K562 (cell line): ENCODE results near the gene H3-3A. TPM values are rescaled to one million over a fixed set of nuclear protein-coding genes. Genes with fewer than 3 reads are reported as not detected.

Source experiments
- C11orf30 ChIP-seq: fragments of 450-650 bp; IDR thresholded peaks from 2 replicates; pipeline ENCODE4 v1.6.1; 2016; ENCODE audit warnings: low read depth, mild to moderate bottlenecking
- CBX5 ChIP-seq: IDR thresholded peaks from 2 replicates; pipeline ENCODE4 v1.6.1; 2014; ENCODE audit warnings: low read depth, borderline replicate concordance
- DNMT1 ChIP-seq: fragments of 450-650 bp; IDR thresholded peaks from 2 replicates; pipeline ENCODE4 v1.6.1; 2016; ENCODE audit warnings: antibody characterized with exemption, mild to moderate bottlenecking
- E2F4 ChIP-seq: sonication (generic); formaldehyde crosslinking; IDR thresholded peaks from 2 replicates; pipeline ENCODE4 v1.8.0; 2022; ENCODE audit warnings: mild to moderate bottlenecking, low read depth, missing genetic modification reagents
- ETS1 ChIP-seq: conservative IDR thresholded peaks from 2 replicates; pipeline ENCODE4 v1.6.1; 2011; ENCODE audit warnings: low read depth, mild to moderate bottlenecking, low read length; ENCODE audit not compliant: control insufficient read depth
- FOXK1 ChIP-seq: sonication (generic); formaldehyde crosslinking; IDR thresholded peaks from 2 replicates; pipeline ENCODE4 v1.8.0; 2022; ENCODE audit warnings: missing genetic modification reagents, mild to moderate bottlenecking, borderline replicate concordance
- HDAC2 ChIP-seq: fragments of 450-650 bp; IDR thresholded peaks from 2 replicates; pipeline ENCODE4 v1.6.1; 2016; ENCODE audit warnings: mild to moderate bottlenecking
- HNRNPLL ChIP-seq: fragments of 200-400 bp; formaldehyde crosslinking; IDR thresholded peaks from 2 replicates; pipeline ENCODE4 v1.6.1; 2017; ENCODE audit warnings: low read length, low read depth, mild to moderate bottlenecking; ENCODE audit not compliant: poor library complexity, severe bottlenecking
- KLF1 ChIP-seq: fragments of 450-650 bp; IDR thresholded peaks from 2 replicates; pipeline ENCODE4 v1.6.1; 2016; ENCODE audit warnings: missing genetic modification characterization, missing compliant biosample characterization
- NFYB ChIP-seq: IDR thresholded peaks from 2 replicates; pipeline ENCODE4 v1.6.1; 2011; ENCODE audit warnings: mild to moderate bottlenecking, moderate library complexity; ENCODE audit not compliant: insufficient read length; ENCODE audit errors: extremely low read depth
- NUFIP1 ChIP-seq: fragments of 450-650 bp; IDR thresholded peaks from 2 replicates; pipeline ENCODE4 v1.6.1; 2018; ENCODE audit not compliant: partially characterized antibody
- RCOR1 ChIP-seq, 2 experiments: IDR thresholded peaks; 2 replicates each; pipeline ENCODE4 v1.6.1; 2012; ENCODE audit warnings: low read depth in 2 of 2, low read length in 2 of 2, borderline replicate concordance in 1 of 2, improper control_type of control experiment in 1 of 2
- SMC3 ChIP-seq: conservative IDR thresholded peaks from 2 replicates; pipeline ENCODE4 v1.6.1; 2011; ENCODE audit warnings: low read depth, low read length, improper control_type of control experiment; ENCODE audit not compliant: insufficient read depth
- TSHZ1 ChIP-seq: fragments of 250-450 bp; sonication (Bioruptor Pico); IDR thresholded peaks from 2 replicates; pipeline ENCODE4 v1.4.0; 2020; ENCODE audit warnings: mild to moderate bottlenecking, moderate library complexity
- ZBTB34 ChIP-seq: fragments of 250-450 bp; sonication (Bioruptor Pico); IDR thresholded peaks from 2 replicates; pipeline ENCODE4 v1.8.0; 2021; ENCODE audit warnings: mild to moderate bottlenecking, moderate library complexity
- ZC3H8 ChIP-seq: fragments of 450-650 bp; IDR thresholded peaks from 2 replicates; pipeline ENCODE4 v1.6.1; 2017
- ZFP30 ChIP-seq: fragments of 250-450 bp; sonication (Bioruptor Pico); IDR thresholded peaks from 2 replicates; pipeline ENCODE4 v1.8.0; 2022; ENCODE audit warnings: moderate library complexity, mild to moderate bottlenecking, inconsistent platforms, borderline replicate concordance
- ZNF224 ChIP-seq: sonication (generic); formaldehyde crosslinking; IDR thresholded peaks from 2 replicates; pipeline ENCODE4 v1.8.0; 2022; ENCODE audit warnings: mild to moderate bottlenecking, missing genetic modification reagents
- ZNF239 ChIP-seq: fragments of 250-450 bp; sonication (Bioruptor Pico); IDR thresholded peaks from 2 replicates; pipeline ENCODE4 v1.4.0; 2020; ENCODE audit warnings: mild to moderate bottlenecking
- ZNF507 ChIP-seq: conservative IDR thresholded peaks from 2 replicates; pipeline ENCODE4 v1.6.1; 2017; ENCODE audit warnings: missing genetic modification characterization, missing compliant biosample characterization
- ZNF57 ChIP-seq: fragments of 450-650 bp; formaldehyde crosslinking; IDR thresholded peaks from 2 replicates; pipeline ENCODE4 v1.4.0; 2020; ENCODE audit warnings: mild to moderate bottlenecking, moderate library complexity
- polyA plus RNA-seq, 8 experiments: library from polyadenylated mRNA; depleted of rRNA in 4 of 8; stranded (reverse) in 5 of 8; unstranded in 3 of 8; fragments of >200 nt; fragmentation: Nextera tagmentation in 2 of 8; fragmentation: Illumina TruSeq in 1 of 8; extraction: Ambion mirVana in 2 of 8; extraction: Trizol in 1 of 8; gene quantifications; 2 replicates each; pipeline versions ENCODE4 v1.2.1 to v1.2.3, GENCODE V29; 2011 to 2014; ENCODE audit warnings: inconsistent platforms in 1 of 8, missing spikeins in 1 of 8
- total RNA-seq, 7 experiments: library from RNA; depleted of rRNA in 6 of 7; stranded (reverse); fragments of >200 nt in 6 of 7; fragmentation: Illumina TruSeq in 2 of 7; extraction: Trizol in 2 of 7; gene quantifications; 2 replicates each; pipeline versions ENCODE4 v1.2.1 to v1.2.3, GENCODE V29; 2011 to 2021; ENCODE audit warnings: low replicate concordance in 1 of 7

The H3-3A gene
- total and polyA plus RNA-seq, 9 of the 15 experiments (the other 6 are each of a cell fraction or from before 2014, with no cell fraction given), result 426 to 1,083 (median 591) TPM

GRCh38 chr1:226083302-226084101, 21.0 kb downstream of the H3-3A start (continued):
- TF ChIP-seq ZBTB34 (no peak), NUFIP1 (no peak), ZNF239 (no peak), TSHZ1 (CRISPR knock-in tag) (no peak), NFYB (no peak), ZNF224 (CRISPR knock-in tag) (no peak), ZC3H8 (no peak), FOXK1 (CRISPR knock-in tag) (no peak), HNRNPLL (no peak), CBX5 (no peak), ETS1 (peak; percentile 37; the same call in 1 of the 2 replicates), SMC3 (no peak), KLF1 (tag) (no peak), RCOR1 (IDR thresholded peaks at IDR 0.05; ENCODE audit: borderline replicate concordance in 1 of 2, low read depth in 2 of 2, low read length in 2 of 2) (no peak; a peak in 1 of 4 replicates), HDAC2 (peak; percentile 57; the same call in 1 of the 2 replicates), C11orf30 (no peak), ZNF507 (no peak), E2F4 (no peak), ZFP30 (CRISPR knock-in tag) (no peak), DNMT1 (no peak), ZNF57 (CRISPR knock-in tag) (0 out of 2 replicates have a peak, but pooled peaks have one; percentile 65)
